BLaER1 (cell line): ENCODE measurements around the gene MAP7D2.
"Not testable (repeated sequence)": the region's sequence is repeated elsewhere in the genome, so short reads cannot be mapped to it uniquely, and the experiment has no call there.

Experiments
- H3K27ac ChIP-seq: shearing (Covaris generic); formaldehyde crosslinking; 2 replicates; pipeline ENCODE4 v1.8.1; 2022
- H3K27me3 ChIP-seq: shearing (Covaris generic); formaldehyde crosslinking; 2 replicates; pipeline ENCODE4 v1.8.1; 2022
- H3K36me3 ChIP-seq: shearing (Covaris generic); formaldehyde crosslinking; 2 replicates; pipeline ENCODE4 v1.8.1; 2022
- H3K4me1 ChIP-seq: shearing (Covaris generic); formaldehyde crosslinking; 2 replicates; pipeline ENCODE4 v1.8.1; 2022
- H3K4me2 ChIP-seq: shearing (Covaris generic); formaldehyde crosslinking; 2 replicates; pipeline ENCODE4 v1.8.1; 2022
- H3K4me3 ChIP-seq: shearing (Covaris generic); formaldehyde crosslinking; 2 replicates; pipeline ENCODE4 v1.8.1; 2022
- H3K9ac ChIP-seq: shearing (Covaris generic); formaldehyde crosslinking; 2 replicates; pipeline ENCODE4 v1.8.1; 2022
- H3K9me3 ChIP-seq: shearing (Covaris generic); formaldehyde crosslinking; 2 replicates; pipeline ENCODE4 v1.8.1; 2022
- H4K20me1 ChIP-seq: shearing (Covaris generic); formaldehyde crosslinking; 2 replicates; pipeline ENCODE4 v1.8.1; 2022
- Cebpa-rat ChIP-seq: shearing (Covaris generic); IDR thresholded peaks from 2 replicates; pipeline ENCODE4 v1.8.1; 2022

The MAP7D2 gene

GRCh38 chrX:20140420-20140819, 23.7 kb upstream of the MAP7D2 start:
- Histone ChIP-seq H3K9ac (peak overlapping the region; percentile 95), H3K4me3 (peak overlapping the region; percentile 85), H3K4me2 (peak overlapping the region; percentile 82), H3K27me3 (no peaks in the 10 kb centered on the region), H3K27ac (peak overlapping the region; percentile 93; the same call in 1 of the 2 replicates), H3K4me1 (peaks cover 31% of the 10 kb centered on the region), H4K20me1 (peaks cover 58% of the 10 kb centered on the region), H3K36me3 (peaks cover 41% of the 10 kb centered on the region), H3K9me3 (no peaks in the 10 kb centered on the region)
- TF ChIP-seq Cebpa-rat = no peak

GRCh38 chrX:20139966-20140365, 23.3 kb upstream of the MAP7D2 start:
- H3K9me3 ChIP-seq = no peaks in the 10 kb centered on the region
- H3K4me1 ChIP-seq = peaks cover 31% of the 10 kb centered on the region
- H3K4me2 ChIP-seq = peak overlapping the region; percentile 82
- H3K9ac ChIP-seq = peak overlapping the region; percentile 95; the same call in 1 of the 2 replicates
- no peaks in the 10 kb centered on the region for H3K27me3 ChIP-seq
- H4K20me1 ChIP-seq = peaks cover 62% of the 10 kb centered on the region
- H3K27ac ChIP-seq = no peak overlapping the region
- peak overlapping the region; percentile 85 for H3K4me3 ChIP-seq
- peaks cover 46% of the 10 kb centered on the region for H3K36me3 ChIP-seq
- TF ChIP-seq Cebpa-rat = no peak

- peaks cover 86% of the 10 kb centered on the region for H3K36me3 ChIP-seq
- no peaks in the 10 kb centered on the region for H3K27me3 ChIP-seq
- H4K20me1 ChIP-seq = peaks cover 100% of the 10 kb centered on the region
- no peak overlapping the region for H3K4me2 ChIP-seq
- H3K4me3 ChIP-seq = no peak overlapping the region
- H3K4me1 ChIP-seq = peaks cover 17% of the 10 kb centered on the region
- no peak for TF ChIP-seq Cebpa-rat
- no peak overlapping the region for H3K27ac ChIP-seq
- H3K9ac ChIP-seq = no peak overlapping the region
- H3K9me3 ChIP-seq = no peaks in the 10 kb centered on the region
These were observed 19.2 kb upstream of the MAP7D2 start for GRCh38 chrX:20135944-20136343.

- Histone ChIP-seq H3K4me1 (no peaks in the 10 kb centered on the region), H3K9me3 (no peaks in the 10 kb centered on the region), H3K4me3 (no peak overlapping the region), H4K20me1 (peaks cover 95% of the 10 kb centered on the region), H3K27ac (no peak overlapping the region), H3K27me3 (no peaks in the 10 kb centered on the region), H3K36me3 (peaks cover 95% of the 10 kb centered on the region), H3K9ac (no peak overlapping the region), H3K4me2 (no peak overlapping the region)
- no peak for TF ChIP-seq Cebpa-rat
These were observed 16.0 kb upstream of the MAP7D2 start for GRCh38 chrX:20132666-20133065.

- Histone ChIP-seq H3K9me3 (no peaks in the 10 kb centered on the region), H3K27me3 (no peaks in the 10 kb centered on the region), H4K20me1 (peaks cover 76% of the 10 kb centered on the region), H3K27ac (no peak overlapping the region), H3K4me2 (no peak overlapping the region), H3K36me3 (peaks cover 76% of the 10 kb centered on the region), H3K9ac (no peak overlapping the region), H3K4me3 (no peak overlapping the region), H3K4me1 (no peaks in the 10 kb centered on the region)
- no peak for TF ChIP-seq Cebpa-rat
These were observed 13.7 kb upstream of the MAP7D2 start for GRCh38 chrX:20130357-20130756.

GRCh38 chrX:20129547-20129946, 12.8 kb upstream of the MAP7D2 start:
- Histone ChIP-seq H3K27ac (no peak overlapping the region), H3K4me3 (no peak overlapping the region), H3K9ac (no peak overlapping the region), H3K4me2 (no peak overlapping the region), H3K27me3 (no peaks in the 10 kb centered on the region), H3K4me1 (no peaks in the 10 kb centered on the region), H3K36me3 (peaks cover 75% of the 10 kb centered on the region), H3K9me3 (no peaks in the 10 kb centered on the region), H4K20me1 (peaks cover 76% of the 10 kb centered on the region)
- no peak for TF ChIP-seq Cebpa-rat

GRCh38 chrX:20128670-20129069, 12.0 kb upstream of the MAP7D2 start:
- Histone ChIP-seq H3K9ac (no peak overlapping the region), H3K9me3 (no peaks in the 10 kb centered on the region), H3K27ac (no peak overlapping the region), H3K36me3 (peaks cover 72% of the 10 kb centered on the region), H3K4me1 (no peaks in the 10 kb centered on the region), H3K27me3 (no peaks in the 10 kb centered on the region), H3K4me2 (no peak overlapping the region), H3K4me3 (no peak overlapping the region), H4K20me1 (peaks cover 67% of the 10 kb centered on the region)
- no peak for TF ChIP-seq Cebpa-rat

GRCh38 chrX:20127440-20127839, 10.7 kb upstream of the MAP7D2 start:
- Histone ChIP-seq H4K20me1 (peaks cover 55% of the 10 kb centered on the region), H3K36me3 (peaks cover 69% of the 10 kb centered on the region)
- not testable (repeated sequence) for H3K4me2 ChIP-seq, H3K4me1 ChIP-seq, H3K27me3 ChIP-seq, H3K4me3 ChIP-seq, H3K27ac ChIP-seq, H3K9ac ChIP-seq, H3K9me3 ChIP-seq

GRCh38 chrX:20126833-20127232, 10.1 kb upstream of the MAP7D2 start:
- H3K4me3 ChIP-seq, H3K9ac ChIP-seq, H3K27me3 ChIP-seq, H3K27ac ChIP-seq, H3K4me2 ChIP-seq, H3K9me3 ChIP-seq, H3K4me1 ChIP-seq: not testable (repeated sequence)
- peaks cover 63% of the 10 kb centered on the region for H3K36me3 ChIP-seq
- H4K20me1 ChIP-seq = peaks cover 49% of the 10 kb centered on the region

- Histone ChIP-seq H3K4me2 (no peak overlapping the region), H3K27ac (no peak overlapping the region), H3K27me3 (no peaks in the 10 kb centered on the region)
These were observed 8.3 kb upstream of the MAP7D2 start for GRCh38 chrX:20124964-20125363.

More at GRCh38 chrX:20124964-20125363, 8.3 kb upstream of the MAP7D2 start:
- Histone ChIP-seq H4K20me1 (peaks cover 32% of the 10 kb centered on the region), H3K9ac (no peak overlapping the region), H3K4me3 (no peak overlapping the region), H3K36me3 (peaks cover 45% of the 10 kb centered on the region), H3K9me3 (no peaks in the 10 kb centered on the region), H3K4me1 (no peaks in the 10 kb centered on the region)
- no peak for TF ChIP-seq Cebpa-rat
